Stimulated activated CD4-positive, alpha-beta T cell treated with anti-CD3 and anti-CD28 coated beads, Interleukin-15, amount 100 ng/mL, for 24 hours (primary cell): Measurements from ENCODE around the gene SYTL2.
A peak's percentile ranks its signal among the peaks of the same experiment; 100 is the strongest.
"Not testable (repeated sequence)": the region's sequence is repeated elsewhere in the genome, so short reads cannot be mapped to it uniquely, and the experiment has no call there.

Experiments used
- DNase-seq: peaks from one replicate; pipeline ENCODE4 v3.0.0-alpha.2; 2020

The SYTL2 gene

DNA sequence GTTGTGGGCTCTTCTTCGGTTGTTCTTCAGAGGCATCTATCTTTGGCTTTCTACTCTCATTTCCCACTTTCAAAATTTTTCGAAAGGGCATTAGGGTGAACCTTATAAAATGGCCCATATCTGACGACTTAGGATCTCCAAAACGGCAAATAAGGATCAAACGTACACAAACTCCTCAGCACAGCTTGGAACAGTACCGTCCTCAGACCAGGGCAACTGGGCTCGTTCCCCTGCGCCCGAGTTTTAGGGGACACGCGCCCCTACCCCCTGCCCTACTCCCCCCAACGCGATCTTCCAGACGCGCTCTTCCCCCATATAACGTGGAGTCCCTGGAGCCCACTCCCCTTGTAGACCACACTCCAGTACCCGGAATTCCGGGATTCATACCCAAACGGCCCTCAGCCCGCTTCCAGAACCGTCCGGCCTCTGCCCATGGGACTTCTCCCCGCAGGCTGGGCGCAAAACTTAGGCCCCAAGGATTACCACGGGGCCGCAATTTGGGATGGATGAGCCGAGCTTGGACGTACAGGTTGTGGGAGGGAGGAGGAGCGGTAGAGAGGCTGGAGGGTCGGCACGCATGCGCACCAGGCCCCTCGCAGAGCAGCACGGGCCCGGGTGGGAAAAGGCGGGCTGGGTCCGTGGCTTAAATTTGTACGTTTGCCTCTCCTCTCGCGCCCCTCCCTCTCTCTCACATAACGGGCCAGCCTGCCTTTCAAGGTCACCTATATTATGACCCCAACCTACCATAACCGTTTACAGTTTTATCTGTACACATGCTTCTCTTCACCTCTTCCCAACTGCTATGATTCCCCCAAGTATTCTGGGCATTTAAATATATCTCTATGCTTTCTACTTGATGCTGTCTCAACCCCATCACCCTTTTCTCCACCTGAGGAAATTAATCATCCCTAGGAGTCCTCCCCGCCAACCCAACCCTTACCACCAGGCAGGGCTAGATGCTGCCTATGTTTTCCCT, 128.3 kb downstream of the SYTL2 start:
- DNase-seq: peak; percentile 81

DNA sequence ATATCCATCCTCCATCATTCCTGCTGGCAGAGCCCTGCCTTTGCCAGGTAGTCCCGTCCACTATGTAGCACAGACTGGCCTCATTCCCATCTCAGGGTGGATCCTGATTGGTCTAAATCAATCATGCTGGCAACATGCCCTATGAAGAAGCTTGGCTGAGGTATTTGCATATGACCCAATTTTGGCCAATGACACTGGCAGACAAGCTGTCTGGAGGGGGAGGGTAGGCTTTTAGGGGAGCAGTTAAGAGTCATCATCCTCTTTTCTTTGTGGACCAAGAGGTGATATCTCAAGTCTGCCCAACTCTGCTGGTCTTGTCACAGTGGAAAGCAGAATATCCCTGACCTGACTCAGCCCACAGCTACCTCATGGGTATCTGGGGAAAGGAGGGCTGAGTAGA, 130.0 kb downstream of the SYTL2 start:
- DNase-seq: no peak

DNA sequence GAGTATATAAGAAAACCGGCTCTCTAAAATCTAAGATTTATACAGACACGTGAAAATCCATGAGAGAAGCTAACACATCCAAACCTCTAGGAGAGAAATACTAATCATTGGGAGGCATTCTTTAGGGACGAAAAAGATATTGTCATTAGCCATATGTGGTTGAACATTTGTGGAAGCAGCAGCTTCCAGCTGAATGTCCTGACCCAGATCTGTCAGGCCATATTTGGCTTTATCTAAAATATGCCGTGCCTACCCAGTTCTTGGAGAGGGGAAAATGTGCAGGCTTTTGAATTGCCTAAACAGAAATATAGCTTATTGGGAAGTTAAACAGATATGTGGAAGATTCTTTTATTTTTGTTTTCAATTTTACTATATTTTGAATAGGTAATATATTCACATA, 131.4 kb downstream of the SYTL2 start:
- no peak for DNase-seq

DNA sequence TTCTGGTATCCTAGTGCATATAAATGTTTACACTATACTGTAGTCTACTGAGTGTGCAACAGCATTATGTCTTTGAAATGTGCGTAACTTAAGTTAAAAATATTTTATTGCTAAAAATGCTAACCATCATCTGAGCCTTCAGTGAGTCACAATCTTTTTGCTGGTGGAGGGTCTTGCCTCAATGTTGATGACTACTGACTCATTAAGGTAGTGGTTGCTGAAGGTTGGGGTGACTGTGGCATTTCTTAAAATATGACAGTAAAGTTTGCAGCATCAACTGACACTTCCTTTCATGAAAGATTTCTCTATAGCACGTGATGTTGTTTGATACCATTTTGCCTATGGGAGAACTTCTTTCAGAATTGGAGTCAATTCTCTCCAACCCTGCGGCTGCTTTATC, 137.5 kb downstream of the SYTL2 start:
- DNase-seq: no peak

DNA sequence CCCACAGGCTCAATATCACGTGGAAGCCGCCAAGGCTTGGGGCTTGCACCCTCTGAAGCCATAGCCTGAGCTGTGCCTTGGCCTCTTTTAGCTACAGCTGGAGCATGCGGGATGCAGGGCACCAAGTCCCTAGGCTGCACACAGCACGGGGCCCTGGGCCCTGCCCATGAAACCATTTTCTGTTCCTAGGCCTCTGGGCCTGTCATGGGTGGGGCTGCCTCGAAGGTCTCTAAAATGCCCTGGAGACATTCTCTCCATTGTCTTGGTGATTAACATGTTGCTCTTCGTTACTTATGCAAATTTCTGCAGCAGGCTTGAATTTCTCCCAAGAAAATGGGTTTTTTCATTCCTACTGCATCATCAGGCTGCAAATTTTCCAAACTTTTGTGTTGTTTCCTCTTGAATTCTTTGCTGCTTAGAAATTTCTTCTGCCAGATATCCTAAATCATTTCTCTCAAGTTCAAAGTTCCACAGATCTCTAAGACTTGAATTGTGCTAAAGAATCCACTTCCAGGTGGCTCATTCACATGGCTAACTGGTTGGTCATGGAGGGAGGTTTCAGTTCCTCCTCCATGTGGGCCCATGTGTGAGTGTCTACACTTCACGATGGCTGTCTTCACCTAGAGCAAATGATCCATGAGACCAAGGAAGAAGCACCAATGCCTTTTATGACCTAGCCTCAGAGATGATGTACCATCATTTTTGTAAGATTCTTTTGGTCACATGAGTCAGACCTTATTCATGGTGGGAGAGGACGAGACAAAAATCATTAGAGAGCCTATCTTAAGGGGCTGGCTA, 138.6 kb downstream of the SYTL2 start:
- no peak for DNase-seq

DNA sequence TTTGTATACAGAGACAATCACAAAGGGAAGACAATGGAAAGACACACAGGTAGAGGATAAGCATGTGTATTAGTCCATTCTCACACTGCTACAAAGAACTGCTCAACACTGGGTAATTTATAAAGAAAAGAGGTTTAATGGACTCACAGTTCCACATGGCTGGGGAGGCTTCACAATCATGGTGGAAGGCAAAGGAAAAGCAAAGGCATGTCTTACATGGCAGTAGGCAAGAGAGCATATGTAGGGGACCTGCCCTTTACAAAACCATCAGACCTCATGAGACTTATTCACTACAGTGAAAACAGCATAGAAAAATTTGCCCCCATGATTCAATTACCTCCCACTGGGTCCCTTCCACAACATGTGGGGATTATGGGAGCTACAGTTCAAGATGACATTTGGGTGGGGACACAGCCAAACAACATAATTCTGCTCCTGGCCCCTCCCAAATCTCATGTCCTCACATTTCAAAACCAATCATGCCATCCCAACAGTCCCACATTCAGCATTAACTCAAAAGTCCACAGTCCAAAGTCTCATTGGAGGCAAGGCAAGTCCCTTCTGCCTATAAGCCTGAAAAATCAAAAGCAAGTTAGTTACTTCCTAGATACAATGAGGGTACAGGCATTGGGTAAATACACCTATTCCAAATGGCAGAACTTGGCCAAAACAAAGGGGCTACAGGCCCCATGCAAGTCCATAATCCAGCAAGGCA, 139.8 kb downstream of the SYTL2 start:
- DNase-seq: not testable (repeated sequence)

DNA sequence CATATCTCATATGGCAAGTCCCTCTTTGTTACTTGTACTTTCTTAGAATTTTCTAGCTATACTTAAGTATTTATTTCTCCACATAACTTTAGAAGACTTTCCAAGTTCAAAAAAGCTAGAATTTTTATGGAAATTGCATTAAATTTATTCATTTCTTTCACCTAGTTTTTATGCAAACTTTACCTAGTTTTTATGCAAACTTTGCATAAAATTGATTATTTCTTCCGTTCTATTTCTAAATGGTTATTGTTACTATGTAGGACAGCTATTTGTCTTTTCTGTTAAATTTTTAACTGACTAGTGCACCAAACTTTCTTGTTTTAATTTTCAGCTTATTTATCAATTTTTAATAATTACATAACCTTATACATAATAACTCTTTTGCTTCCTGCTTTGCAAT, 142.8 kb downstream of the SYTL2 start:
- no peak for DNase-seq

DNA sequence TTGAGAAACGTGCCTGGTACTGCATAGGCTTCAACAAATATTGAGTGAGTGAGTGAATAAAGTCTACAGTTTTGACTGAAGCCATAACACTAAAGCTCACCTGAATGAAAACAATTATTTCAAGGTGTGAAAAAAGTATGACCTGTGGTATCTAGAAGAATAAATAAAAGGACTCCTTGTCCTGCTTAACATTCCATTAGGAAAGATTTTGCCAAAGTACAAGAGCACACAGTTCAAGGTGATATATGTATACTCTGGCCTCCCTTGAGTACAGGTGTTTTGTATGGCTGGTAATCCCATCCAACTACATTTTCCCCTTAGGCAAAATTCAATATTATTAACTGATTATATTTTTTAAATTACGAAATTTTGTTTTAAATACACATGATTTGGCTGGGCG, 144.3 kb downstream of the SYTL2 start:
- DNase-seq: no peak

DNA sequence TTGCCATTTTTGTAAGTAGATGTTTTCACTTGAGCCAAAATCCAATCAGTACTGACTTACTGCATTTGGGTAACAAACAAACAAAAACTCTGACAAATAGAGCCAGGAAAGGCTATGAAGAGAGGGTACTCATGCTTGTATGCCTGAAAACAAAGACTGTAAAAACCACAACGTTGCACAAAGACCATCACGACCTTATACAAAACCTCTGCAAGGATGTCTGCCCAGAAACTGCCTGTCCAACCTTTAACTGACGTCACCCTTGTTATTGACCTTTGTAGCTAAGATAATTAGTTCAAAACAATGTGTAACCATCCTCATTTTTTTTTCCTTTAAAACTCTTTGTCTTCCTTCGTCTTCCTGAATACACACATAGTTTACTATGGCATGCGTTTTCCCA, 145.2 kb downstream of the SYTL2 start:
- no peak for DNase-seq

DNA sequence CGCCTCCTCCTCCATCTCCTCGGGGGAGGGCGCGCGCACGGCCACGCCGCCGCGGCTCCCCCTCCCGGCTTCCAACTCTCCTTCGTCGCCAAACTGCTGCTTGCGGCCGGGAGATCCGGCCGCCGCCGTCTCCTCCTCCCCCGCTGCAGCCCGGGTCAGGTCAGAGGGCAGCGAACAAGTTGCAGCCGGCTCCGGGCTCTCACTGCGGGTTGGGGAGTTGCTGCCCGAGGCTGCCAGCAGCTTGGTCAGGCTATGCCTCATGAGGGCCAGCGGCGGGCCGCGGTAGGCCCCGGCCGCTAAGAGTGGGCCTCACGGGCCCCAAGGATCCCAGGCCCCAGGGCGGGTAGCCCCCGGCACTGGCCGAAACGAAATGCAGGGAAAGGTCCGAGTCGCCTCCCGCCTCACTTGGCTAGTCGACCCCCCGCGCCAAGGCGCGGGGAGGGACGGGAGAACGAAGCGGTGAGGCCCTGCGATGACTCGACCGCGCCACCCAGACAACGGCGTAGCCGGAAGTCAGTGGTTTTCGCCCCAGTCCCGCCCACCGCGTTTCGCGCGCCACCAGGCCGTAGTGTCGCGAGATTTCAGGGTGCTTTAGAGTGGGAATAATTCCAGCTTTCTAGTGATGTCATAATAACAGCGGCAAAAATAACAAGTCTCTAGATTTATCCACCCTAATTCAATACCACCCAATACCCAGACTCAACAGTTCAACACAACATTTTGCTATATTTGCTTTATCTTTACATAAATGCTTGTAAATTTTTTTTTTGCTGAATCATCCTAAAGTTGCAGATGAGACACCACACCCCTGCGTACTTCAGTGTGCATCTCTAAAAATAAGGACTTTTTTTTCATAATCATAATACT, 146.1 kb downstream of the SYTL2 start, which contains the start of gene CREBZF:
Gene CREBZF (minus strand): TSS at position 515 of the 867 bp plus-strand sequence. CDS start 254 bp downstream, at position 261.
- DNase-seq: peak; percentile 97

DNA sequence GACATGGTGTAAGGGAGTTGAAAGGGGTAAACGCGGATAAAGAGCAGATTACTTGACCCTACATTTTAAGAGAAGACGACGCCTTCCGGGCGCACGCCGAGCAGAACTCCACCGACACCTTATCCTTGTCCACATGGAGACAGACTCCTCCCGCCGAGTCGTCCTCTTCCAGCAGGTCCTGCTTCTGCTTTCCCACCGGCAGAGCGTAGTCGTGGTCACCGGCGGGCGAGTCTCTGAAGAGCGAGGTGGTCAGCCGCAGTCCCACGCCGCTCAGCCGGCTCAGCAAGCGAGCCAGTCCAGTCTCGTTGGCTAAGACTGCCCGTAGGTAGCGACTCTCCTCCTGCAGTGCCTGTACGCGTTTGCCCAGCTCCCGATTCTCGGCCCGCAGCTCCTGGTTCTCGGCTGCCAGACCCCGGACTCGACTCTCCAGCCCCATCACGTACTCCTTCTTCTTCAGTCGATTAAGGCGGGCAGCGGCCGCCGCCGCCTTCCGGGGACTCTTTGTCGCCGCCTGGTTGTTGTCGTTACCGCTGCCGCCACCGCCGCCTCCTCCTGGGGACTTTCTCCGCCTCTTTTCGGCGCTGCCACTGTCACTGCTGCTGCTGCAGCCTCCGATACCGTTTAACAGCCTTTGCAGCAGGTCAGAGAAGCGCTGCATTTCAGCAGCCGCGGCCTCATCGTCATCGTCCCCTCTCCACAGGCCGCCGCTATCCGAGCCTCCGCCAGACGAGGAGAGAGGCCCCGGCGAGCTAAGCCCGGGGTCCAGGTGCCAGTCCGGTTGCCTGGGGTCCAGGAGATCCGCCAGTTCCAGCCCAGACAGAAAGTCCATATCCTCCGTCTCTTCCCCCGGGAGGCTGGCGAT, 147.0 kb downstream of the SYTL2 start:
- peak; percentile 88 for DNase-seq

DNA sequence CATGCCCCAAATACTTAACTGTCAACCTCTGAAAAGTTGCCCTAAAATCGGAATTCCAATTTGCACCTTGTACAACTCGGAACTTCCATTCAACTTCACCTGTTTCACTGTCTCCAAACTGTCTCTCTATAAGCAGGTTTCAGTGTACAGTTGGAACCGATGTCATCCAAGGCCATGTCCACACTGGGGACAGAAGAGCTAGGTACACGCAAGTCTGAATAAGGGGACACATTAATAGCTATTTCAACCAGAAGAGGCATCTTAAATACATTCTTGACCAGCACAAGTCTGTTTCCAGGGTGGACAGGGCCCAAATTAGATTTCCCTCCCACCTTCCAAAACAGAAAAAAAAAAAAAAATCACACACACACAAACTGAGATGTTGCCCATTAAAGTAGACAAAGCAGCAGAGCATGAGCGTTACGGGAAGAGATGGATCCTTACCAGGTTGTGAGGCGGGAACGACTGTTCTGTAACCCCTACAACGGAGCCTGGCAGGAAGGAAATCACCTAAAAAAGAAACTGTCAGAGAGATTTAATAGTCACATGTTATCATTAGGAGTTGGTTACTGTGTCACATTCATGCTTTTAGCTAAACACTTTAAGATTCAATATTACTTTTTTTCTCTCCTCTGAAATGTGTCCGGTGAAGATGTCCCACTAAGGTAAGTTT, 147.7 kb downstream of the SYTL2 start:
- no peak for DNase-seq

DNA sequence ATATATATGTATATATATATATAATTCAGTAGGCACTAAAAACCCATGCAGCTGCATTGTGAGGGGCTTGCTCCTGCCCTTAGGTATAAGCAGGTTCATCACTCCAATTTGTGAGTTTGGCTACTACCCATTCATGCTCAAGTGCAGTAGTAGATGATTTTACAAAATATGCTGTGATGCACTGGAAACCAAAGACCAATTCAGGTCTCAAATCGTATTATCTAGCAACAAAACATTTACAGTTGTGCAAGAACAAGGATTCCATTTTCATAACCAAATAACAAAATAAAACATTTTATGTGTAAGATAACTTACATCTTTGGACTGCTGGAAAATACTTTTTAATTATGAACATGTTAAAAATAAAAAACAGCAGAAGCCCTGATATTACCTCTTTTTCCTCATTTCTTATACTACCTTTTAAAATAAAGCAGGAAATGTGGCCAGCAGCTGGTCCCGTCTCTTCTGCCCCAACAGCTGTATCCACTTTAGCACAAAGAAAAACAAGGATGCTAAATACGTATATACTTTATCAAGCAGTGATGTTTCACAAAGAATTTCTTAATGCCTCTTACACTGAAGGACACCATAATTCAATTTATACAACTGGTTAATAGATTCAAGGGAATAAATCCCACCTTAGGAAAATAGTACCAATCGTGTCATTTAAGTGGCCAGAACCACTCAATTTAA, 148.8 kb downstream of the SYTL2 start:
- no peak for DNase-seq

DNA sequence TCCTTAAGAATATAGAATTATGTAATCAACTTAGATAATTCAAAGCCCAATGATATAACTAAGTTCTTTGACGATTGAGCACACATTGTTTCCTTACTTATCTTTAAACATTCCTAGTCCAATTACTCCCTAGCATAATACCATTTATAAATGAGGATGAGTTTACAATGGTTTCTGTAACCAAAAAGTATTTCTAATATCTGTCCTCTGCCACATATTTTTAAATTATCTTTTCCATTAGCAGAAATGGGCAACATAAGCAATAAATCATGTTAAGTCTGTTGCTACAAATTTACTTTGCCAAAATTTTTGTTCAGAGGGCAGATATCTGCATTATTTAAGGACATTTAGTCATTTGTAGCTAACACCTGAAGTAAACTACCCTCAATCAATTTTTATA, 152.8 kb downstream of the SYTL2 start:
- DNase-seq: no peak

DNA sequence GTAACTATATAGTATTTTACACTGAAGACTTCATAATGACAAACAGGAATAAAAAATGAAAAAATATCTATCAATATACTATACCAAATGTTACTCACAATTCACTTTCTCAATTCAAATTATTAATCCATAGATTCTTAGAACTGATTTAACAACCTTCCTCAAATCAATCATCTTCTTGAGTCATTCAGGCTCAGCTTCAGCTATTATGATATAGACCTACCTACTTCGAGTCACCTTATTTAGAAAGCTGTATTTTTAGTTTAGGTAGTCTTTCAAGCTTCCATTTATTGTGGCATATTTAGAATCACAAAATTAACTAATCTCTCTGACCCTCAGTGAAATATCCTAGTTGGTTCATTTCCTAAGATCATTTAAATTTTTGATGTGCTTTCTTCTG, 154.2 kb downstream of the SYTL2 start:
- no peak for DNase-seq

DNA sequence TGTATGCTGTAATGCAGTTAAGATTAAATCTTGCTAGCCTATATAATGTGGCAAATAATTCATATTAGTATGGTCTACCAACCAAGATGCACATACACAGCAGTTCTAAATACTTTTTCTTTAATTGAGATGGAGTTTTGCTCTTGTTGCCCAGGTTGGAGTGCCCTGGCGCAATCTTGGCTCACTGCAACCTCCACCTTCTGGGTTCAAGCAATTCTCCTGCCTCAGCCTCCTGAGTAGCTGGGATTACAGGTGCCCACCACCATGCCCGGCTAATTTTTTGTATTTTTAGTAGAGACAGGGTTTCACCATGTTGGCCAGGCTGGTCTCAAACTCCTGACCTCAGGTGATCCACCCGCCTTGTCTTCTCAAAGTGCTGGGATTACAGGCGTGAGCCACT, 156.6 kb downstream of the SYTL2 start:
- not testable (repeated sequence) for DNase-seq

DNA sequence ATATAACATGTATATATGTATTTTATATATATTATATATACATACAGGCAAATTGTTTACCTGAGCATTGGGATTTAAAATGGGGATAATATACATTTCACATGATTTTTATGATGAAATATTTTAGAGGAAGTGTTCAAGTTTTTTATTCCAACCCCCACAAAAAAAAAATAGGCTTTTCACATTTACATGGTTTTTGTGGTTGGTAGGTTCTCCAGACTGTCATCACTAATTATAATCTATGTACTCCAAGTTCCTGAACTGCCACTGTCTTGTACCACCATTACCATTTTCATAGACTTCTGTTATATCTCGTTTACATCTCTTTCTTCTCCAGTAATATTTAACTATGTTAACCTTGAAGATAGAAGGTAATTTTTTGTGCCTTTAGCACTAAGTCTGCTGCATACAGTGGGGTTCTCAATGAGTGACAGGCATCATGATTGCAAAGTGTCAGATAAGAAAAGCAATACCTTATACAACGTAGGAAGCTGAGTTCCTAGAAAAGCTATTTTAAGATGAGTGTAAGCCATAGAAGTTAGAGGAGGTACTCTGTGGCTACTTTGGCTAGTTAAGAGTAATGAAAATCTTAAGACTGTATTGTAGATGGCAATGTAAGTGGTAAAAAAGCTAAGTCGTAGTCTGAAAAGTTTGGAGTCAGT, 158.0 kb downstream of the SYTL2 start:
- DNase-seq: no peak

DNA sequence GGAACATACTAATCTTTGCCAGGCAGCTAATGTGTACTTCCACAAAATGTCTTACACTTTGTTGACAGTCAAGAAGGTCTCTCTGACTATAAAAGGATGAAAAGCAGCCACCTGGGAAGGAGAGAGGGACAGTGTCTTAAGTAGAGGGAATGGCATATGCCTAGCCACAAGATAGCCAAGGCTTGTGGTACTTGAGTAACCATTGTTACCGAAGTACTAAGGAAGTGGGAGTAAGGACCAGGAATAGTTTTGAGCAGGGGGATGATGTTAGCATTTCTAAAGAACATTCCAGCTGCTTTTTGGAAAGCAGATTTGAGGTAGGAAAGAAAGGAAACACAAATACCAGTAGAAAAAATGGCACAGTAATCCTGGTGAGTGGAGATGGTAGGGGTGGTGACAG, 159.8 kb downstream of the SYTL2 start:
- DNase-seq: no peak

DNA sequence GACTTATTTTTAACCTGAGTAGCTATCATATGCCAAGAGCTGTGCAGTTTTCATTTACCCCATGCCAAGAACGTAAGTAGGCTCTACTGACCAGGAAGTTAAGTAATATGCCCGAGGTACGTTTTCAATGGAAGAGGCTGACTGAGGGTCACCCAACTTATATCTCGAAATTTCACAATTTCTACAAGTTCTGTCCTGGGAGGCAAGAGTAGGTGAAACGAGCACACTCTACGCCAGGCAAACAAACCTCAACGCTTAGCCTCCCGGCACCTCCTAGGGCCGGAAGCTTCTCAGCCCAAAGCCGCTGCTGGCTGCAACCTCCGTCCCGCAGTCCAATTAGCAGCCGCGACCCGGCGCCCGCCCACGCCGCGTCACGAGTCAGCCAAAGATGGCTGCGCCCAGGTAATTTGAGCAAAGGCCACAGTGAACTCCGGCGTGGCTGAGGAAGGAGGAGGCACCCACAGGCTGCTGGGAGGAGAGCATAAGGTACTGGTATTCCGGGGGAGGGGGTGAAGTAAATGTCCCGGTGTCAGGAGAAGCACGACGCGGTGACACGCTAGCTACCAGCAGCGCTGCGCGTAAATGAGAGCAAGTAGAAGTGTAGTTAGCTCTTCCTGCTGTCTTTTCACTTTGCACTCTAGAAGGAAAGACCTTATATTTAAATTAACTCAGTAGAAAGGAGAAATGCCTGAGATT, 163.2 kb downstream of the SYTL2 start, which contains the start of gene TMEM126A:
Gene TMEM126A (plus strand): TSS at position 364 of the 696 bp plus-strand sequence. CDS start 2,289 bp downstream, outside the sequence.
- DNase-seq: peak; percentile 95
